Calu3 (cell line): Measurements from ENCODE around the gene MALRD1. TPM values are rescaled to one million over a fixed set of nuclear protein-coding genes. Genes with fewer than 3 reads are reported as not detected.

Experiments used
- BruUV-seq: library from RNA; stranded (reverse); fragments of 400-500 nt; replicated peaks from 2 replicates; lab custom pipeline; 2021; lab: Mats Ljungman, UMichigan
- CTCF ChIA-PET: fragments of 300-600 bp; sonication (Branson Sonifier 250); formaldehyde crosslinking; loops from one replicate; lab custom pipeline; 2022; ENCODE audit warnings: antibody characterized with exemption; lab: Charles Lee
- DNase-seq: peaks from one replicate; pipeline ENCODE4 v3.0.0; 2022
- H3K27ac Mint-ChIP-seq: one replicate; pipeline ENCODE4 v1.8.0; 2022; ENCODE audit warnings: mixed read lengths; ENCODE audit not compliant: unreplicated experiment
- H3K27me3 Mint-ChIP-seq: one replicate; pipeline ENCODE4 v1.8.0; 2022; ENCODE audit warnings: mixed read lengths; ENCODE audit not compliant: unreplicated experiment
- H3K36me3 Mint-ChIP-seq: one replicate; pipeline ENCODE4 v1.8.0; 2022; ENCODE audit warnings: mild to moderate bottlenecking, moderate library complexity, mixed read lengths; ENCODE audit not compliant: insufficient read depth, unreplicated experiment
- H3K4me1 Mint-ChIP-seq: one replicate; pipeline ENCODE4 v1.8.0; 2022; ENCODE audit warnings: mild to moderate bottlenecking, low read depth, mixed read lengths; ENCODE audit not compliant: unreplicated experiment
- H3K4me3 Mint-ChIP-seq: one replicate; pipeline ENCODE4 v1.8.0; 2022; ENCODE audit warnings: mild to moderate bottlenecking, low read depth, moderate library complexity, mixed read lengths; ENCODE audit not compliant: unreplicated experiment
- H3K9me3 Mint-ChIP-seq: one replicate; pipeline ENCODE4 v1.8.0; 2022; ENCODE audit warnings: low read depth, mixed read lengths; ENCODE audit not compliant: unreplicated experiment
- intact Hi-C: fragments of 100-400 bp; cut with micrococcal nuclease; formaldehyde crosslinking; loops from one replicate; pipeline ENCODE4 v1.10.0; 2022; ENCODE audit not compliant: unreplicated experiment
- total RNA-seq: library from RNA; stranded (reverse); gene quantifications from 2 replicates; pipeline ENCODE4 v1.2.3, GENCODE V29; 2022
- TF ChIP-seq, protein P1 (sequence below): fragments of 200-600 bp; IDR thresholded peaks from one replicate; pipeline ENCODE4 v1.8.0; 2022; ENCODE audit warnings: antibody characterized with exemption; ENCODE audit not compliant: unreplicated experiment

Gene MALRD1
- total RNA-seq, 1 experiment from 2014 or later = not detected

DNA sequence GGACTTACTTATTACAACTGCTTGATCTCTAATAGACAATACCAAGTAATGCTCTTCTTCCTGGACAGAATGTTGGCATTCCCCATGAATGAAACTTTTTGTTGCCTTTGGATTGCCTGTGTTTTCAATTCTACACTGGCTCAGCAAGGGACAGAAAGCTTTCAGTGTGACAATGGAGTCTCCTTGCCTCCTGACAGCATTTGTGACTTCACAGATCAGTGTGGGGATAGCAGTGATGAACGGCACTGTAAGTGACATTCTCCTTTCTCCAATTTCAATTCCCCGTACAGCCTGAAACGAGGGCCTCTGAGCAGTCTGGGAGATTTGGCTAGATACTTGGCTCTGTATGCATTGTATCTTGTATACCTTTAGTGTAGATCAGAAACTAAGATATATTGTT, 290 bp downstream of the MALRD1 start:
- Mint-ChIP-seq H3K4me1 (no peaks in the 10 kb centered on the region), H3K9me3 (peaks cover 4% of the 10 kb centered on the region), H3K27ac (no peak overlapping the region), H3K36me3 (no peaks in the 10 kb centered on the region), H3K27me3 (no peaks in the 10 kb centered on the region), H3K4me3 (no peak overlapping the region)
- BruUV-seq = no TSS peak
- TF ChIP-seq, protein P1, sequence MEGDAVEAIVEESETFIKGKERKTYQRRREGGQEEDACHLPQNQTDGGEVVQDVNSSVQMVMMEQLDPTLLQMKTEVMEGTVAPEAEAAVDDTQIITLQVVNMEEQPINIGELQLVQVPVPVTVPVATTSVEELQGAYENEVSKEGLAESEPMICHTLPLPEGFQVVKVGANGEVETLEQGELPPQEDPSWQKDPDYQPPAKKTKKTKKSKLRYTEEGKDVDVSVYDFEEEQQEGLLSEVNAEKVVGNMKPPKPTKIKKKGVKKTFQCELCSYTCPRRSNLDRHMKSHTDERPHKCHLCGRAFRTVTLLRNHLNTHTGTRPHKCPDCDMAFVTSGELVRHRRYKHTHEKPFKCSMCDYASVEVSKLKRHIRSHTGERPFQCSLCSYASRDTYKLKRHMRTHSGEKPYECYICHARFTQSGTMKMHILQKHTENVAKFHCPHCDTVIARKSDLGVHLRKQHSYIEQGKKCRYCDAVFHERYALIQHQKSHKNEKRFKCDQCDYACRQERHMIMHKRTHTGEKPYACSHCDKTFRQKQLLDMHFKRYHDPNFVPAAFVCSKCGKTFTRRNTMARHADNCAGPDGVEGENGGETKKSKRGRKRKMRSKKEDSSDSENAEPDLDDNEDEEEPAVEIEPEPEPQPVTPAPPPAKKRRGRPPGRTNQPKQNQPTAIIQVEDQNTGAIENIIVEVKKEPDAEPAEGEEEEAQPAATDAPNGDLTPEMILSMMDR = no peak
- CTCF ChIA-PET = no interaction called here
- intact Hi-C loops = no loop called here
- DNase-seq = no peak

DNA sequence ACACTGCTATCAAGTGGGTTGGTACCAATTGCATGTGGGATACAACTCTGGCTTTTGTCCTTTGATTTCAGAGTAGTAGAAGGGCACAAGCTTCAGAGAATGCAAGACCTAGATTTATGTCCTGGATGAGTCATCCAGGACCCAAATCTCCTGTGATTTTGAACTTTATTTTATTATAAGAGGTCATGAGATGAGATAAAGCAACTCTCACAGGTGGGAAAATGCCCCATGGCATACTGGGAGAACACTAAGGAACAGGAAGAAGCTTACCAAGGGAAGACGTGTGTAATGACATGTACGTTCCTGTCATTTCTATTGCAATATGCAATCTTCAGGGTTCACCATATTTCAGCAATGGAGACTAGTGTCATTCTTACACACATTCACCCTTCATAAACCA, 966 bp downstream of the MALRD1 start:
- no peak for DNase-seq
- peaks cover 4% of the 10 kb centered on the region for H3K9me3 Mint-ChIP-seq
- no peak overlapping the region for H3K4me3 Mint-ChIP-seq
- no TSS peak for BruUV-seq
- H3K27ac Mint-ChIP-seq = no peak overlapping the region
- CTCF ChIA-PET = no interaction called here
- no peaks in the 10 kb centered on the region for H3K27me3 Mint-ChIP-seq
- intact Hi-C loops = no loop called here
- no peaks in the 10 kb centered on the region for H3K36me3 Mint-ChIP-seq
- no peaks in the 10 kb centered on the region for H3K4me1 Mint-ChIP-seq
- TF ChIP-seq, protein P1 = no peak

DNA sequence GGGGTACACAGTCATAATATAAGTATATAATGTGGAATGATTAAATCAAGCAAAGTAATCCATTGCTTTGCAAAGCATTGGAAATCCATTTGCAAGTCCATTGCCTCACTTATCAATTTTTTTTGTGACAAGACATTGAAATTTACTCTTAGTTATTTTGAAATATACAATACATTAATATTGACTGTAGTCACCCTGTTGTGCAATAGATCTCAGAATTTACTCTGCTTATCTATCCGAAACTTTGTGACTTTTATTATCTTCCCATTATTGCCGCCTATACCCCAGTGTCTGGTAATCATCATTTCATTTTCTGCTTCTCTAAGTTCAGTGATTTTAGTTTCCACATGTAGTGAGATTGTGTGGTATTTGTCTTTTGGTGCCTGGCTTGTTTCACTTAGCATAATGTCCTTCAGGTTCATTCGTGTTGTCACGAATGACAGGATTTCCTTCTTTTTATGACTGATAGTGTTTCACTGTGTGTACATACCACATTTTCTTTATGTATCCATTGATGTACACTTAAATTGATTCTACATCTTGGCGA, 5.8 kb downstream of the MALRD1 start:
- CTCF ChIA-PET = no interaction called here
- H3K9me3 Mint-ChIP-seq = no peaks in the 10 kb centered on the region
- intact Hi-C loops = no loop called here
- no peaks in the 10 kb centered on the region for H3K27me3 Mint-ChIP-seq
- no peak overlapping the region for H3K4me3 Mint-ChIP-seq
- H3K4me1 Mint-ChIP-seq = no peaks in the 10 kb centered on the region
- no peak for DNase-seq
- TF ChIP-seq, protein P1 = no peak
- no peaks in the 10 kb centered on the region for H3K36me3 Mint-ChIP-seq
- no TSS peak for BruUV-seq
- no peak overlapping the region for H3K27ac Mint-ChIP-seq

DNA sequence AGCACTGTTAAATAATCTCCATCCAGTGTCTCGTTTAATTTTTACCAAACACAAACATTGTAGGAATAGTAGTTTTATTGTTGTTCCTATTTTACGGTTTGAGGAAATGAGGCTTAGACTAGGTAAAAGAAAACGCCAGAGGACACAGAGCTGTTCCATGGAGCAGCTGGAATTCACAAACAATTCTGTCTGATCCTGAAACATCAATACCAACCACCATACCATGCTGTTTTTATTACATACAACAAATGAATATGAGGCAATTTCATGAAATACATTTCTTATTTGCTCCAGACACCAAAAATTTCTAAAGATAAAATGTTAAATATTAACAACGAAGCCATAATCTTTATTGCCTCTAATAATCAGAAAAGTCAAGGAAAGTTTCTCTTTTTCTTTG, 9.4 kb downstream of the MALRD1 start:
- no peaks in the 10 kb centered on the region for H3K27me3 Mint-ChIP-seq
- no peaks in the 10 kb centered on the region for H3K4me1 Mint-ChIP-seq
- CTCF ChIA-PET = no interaction called here
- intact Hi-C loops = no loop called here
- no peak overlapping the region for H3K27ac Mint-ChIP-seq
- DNase-seq = no peak
- TF ChIP-seq, protein P1 = no peak
- no peaks in the 10 kb centered on the region for H3K36me3 Mint-ChIP-seq
- BruUV-seq = no TSS peak
- H3K4me3 Mint-ChIP-seq = no peak overlapping the region
- peaks cover 12% of the 10 kb centered on the region for H3K9me3 Mint-ChIP-seq
